Upper lobe of right lung (tissue), 1 donor: ENCODE measurements around the gene ARHGAP6. TPM values are rescaled to one million over a fixed set of nuclear protein-coding genes. Genes with fewer than 3 reads are reported as not detected.
A peak's percentile ranks its signal among the peaks of the same experiment; 100 is the strongest.

Experiments
- ATAC-seq: fragments of 200-7000 bp; cut with Tn5 transposase; one replicate; pipeline ENCODE4 v1.9.1; 2020; ENCODE audit warnings: mild to moderate bottlenecking, moderate library complexity
- DNase-seq: peaks from one replicate; pipeline ENCODE4 v3.0.0-alpha.2; 2020
- H3K27ac ChIP-seq: fragments of 200-600 bp; one replicate; pipeline ENCODE4 v1.8.0; 2022
- H3K27me3 ChIP-seq: fragments of 200-600 bp; one replicate; pipeline ENCODE4 v1.8.0; 2022; ENCODE audit warnings: mild to moderate bottlenecking
- H3K36me3 ChIP-seq: fragments of 200-600 bp; one replicate; pipeline ENCODE4 v1.8.0; 2022
- H3K4me1 ChIP-seq: fragments of 200-600 bp; one replicate; pipeline ENCODE4 v1.8.0; 2022
- H3K4me3 ChIP-seq: fragments of 200-600 bp; one replicate; pipeline ENCODE4 v1.8.0; 2022; ENCODE audit warnings: mild to moderate bottlenecking
- H3K9me3 ChIP-seq: fragments of 200-600 bp; one replicate; pipeline ENCODE4 v1.8.0; 2022
- CTCF ChIP-seq: fragments of 200-600 bp; IDR thresholded peaks from one replicate; pipeline ENCODE4 v1.8.0; 2022; ENCODE audit warnings: antibody characterized with exemption
- intact Hi-C: fragments of 100-400 bp; cut with DNase I; formaldehyde crosslinking; loops from one replicate; pipeline ENCODE4 v1.11.0; 2022
- total RNA-seq: library from RNA; stranded (reverse); fragmentation: NEBNext Ultra II Directional; extraction: Animal tissue kit (Norgen Biotek cat#: 25700); gene quantifications from one replicate; pipeline ENCODE4 v1.2.1, GENCODE V29; 2021
- donor health status: DM: no; HTN: yes; CAD: no; lungs with severe emphysema.

Gene ARHGAP6
- total RNA-seq, 1 donor from 2014 or later: 17.1 TPM

DNA sequence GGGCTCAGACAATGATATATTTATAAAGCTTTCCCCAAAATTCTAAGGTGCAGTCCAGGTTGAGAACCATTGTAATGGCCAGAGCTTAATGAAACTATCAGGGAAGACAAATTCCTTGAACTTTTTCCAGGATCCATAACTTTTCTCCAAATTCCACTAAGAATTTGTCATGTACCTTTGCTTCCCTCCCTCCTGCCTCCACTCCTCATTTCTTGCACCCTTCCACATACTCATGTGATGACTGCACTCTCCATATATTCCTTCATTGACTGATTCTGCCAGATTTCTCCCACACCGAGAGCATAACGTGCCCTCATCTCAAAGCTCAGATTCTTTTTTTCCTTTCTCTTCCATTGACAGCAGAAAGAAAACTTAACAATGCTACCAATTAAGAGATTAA lies 393.4 kb downstream of the ARHGAP6 start:
- DNase-seq: no peak
- Histone ChIP-seq H3K9me3 (no peaks in the 10 kb centered on the region), H3K36me3 (no peaks in the 10 kb centered on the region), H3K27me3 (no peaks in the 10 kb centered on the region), H3K27ac (no peak overlapping the region), H3K4me1 (no peaks in the 10 kb centered on the region), H3K4me3 (no peak overlapping the region)
- intact Hi-C loops: no loop called here
- ATAC-seq: no peak
- TF ChIP-seq CTCF: no peak

- Histone ChIP-seq H3K4me1 (no peaks in the 10 kb centered on the region), H3K4me3 (no peak overlapping the region), H3K9me3 (no peaks in the 10 kb centered on the region), H3K27ac (no peak overlapping the region), H3K36me3 (no peaks in the 10 kb centered on the region), H3K27me3 (no peaks in the 10 kb centered on the region)
- no peak for TF ChIP-seq CTCF
- DNase-seq: no peak
- intact Hi-C loops: no loop called here
- ATAC-seq: no peak
Observed at GRCh38 chrX:11269996-11270395, 395.7 kb downstream of the ARHGAP6 start.

DNA sequence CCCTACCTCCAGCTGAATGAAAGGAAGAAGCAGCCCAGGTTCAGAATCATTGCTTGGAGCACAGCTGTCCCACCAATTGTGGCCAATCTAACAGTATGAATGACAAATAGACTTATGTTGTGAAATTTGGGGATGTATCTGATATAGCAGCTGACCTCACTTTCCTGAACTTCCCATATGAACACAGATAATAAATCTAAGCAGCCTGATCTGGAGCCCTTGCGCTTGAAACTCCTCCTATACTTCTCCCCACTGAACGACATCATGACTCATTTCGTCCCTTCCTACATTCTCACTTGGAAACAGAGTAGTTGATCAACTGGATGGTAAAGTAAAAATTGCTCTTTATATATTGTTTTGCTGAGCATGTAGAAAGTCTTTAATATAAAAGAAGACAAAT lies 396.7 kb downstream of the ARHGAP6 start:
- no peak for TF ChIP-seq CTCF
- Histone ChIP-seq H3K4me1 (no peaks in the 10 kb centered on the region), H3K27ac (no peak overlapping the region), H3K27me3 (no peaks in the 10 kb centered on the region), H3K9me3 (no peaks in the 10 kb centered on the region), H3K4me3 (no peak overlapping the region), H3K36me3 (no peaks in the 10 kb centered on the region)
- intact Hi-C loops: no loop called here
- DNase-seq (no peak), ATAC-seq (peak; percentile 45)

DNA sequence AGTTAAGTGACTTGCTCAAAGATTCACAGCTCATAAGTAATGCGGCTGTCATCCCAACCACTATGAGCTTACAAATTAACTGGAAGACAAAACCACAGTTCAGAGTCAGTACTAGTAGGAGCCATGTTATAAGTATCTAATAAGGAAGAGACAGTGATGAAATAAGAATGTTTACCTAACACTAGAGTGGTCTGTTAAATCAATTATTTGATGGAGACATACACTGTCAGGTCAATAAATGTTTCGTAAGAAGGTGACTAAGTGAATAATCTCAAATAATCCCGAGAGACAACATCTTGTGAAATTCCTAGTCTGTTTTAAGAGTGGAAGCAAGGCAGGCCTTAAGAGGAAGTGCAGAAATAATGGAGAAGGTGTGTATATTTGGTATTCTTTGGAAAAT lies 398.3 kb downstream of the ARHGAP6 start:
- Histone ChIP-seq H3K9me3 (no peaks in the 10 kb centered on the region), H3K4me3 (no peak overlapping the region), H3K27ac (no peak overlapping the region), H3K4me1 (no peaks in the 10 kb centered on the region), H3K27me3 (no peaks in the 10 kb centered on the region), H3K36me3 (no peaks in the 10 kb centered on the region)
- TF ChIP-seq CTCF: no peak
- ATAC-seq (no peak), DNase-seq (no peak)
- intact Hi-C loops: no loop called here

- Histone ChIP-seq H3K9me3 (no peaks in the 10 kb centered on the region), H3K27ac (no peak overlapping the region), H3K4me3 (no peak overlapping the region), H3K36me3 (no peaks in the 10 kb centered on the region), H3K4me1 (no peaks in the 10 kb centered on the region), H3K27me3 (no peaks in the 10 kb centered on the region)
- intact Hi-C loops: no loop called here
- ATAC-seq: no peak
- TF ChIP-seq CTCF: no peak
- no peak for DNase-seq
Observed at GRCh38 chrX:11266573-11267003, 399.1 kb downstream of the ARHGAP6 start.

GRCh38 chrX:11265352-11265751 lies 400.4 kb downstream of the ARHGAP6 start:
- no peak overlapping the region for H3K4me3 ChIP-seq
- intact Hi-C loops: no loop called here
- H3K36me3 ChIP-seq: no peaks in the 10 kb centered on the region
- H3K27ac ChIP-seq: peak overlapping the region; percentile 11
- DNase-seq: no peak
- no peaks in the 10 kb centered on the region for H3K27me3 ChIP-seq
- H3K4me1 ChIP-seq: no peaks in the 10 kb centered on the region
- TF ChIP-seq CTCF: no peak
- ATAC-seq: no peak
- no peaks in the 10 kb centered on the region for H3K9me3 ChIP-seq
